Vagina (tissue), 2 donors: ENCODE data around the gene TMEM135.

ENCODE experiments used
- CTCF ChIP-seq, 3 experiments: fragments of 450-650 bp in 2 of 3; fragments of 200-600 bp in 1 of 3; sonication (generic) in 1 of 3; IDR thresholded peaks; one replicate each; pipeline ENCODE4 v1.5.1; 2017 to 2019; ENCODE audit warnings: antibody characterized with exemption in 3 of 3, mild to moderate bottlenecking in 2 of 3, moderate library complexity in 2 of 3
- POLR2A ChIP-seq, 2 donors: fragments of 450-650 bp; IDR thresholded peaks; one replicate each; pipeline ENCODE4 v1.6.1; 2017; ENCODE audit warnings: antibody characterized with exemption in 2 of 2, mild to moderate bottlenecking in 2 of 2, moderate library complexity in 2 of 2
- POLR2AphosphoS5 ChIP-seq, 2 donors: sonication (generic); formaldehyde crosslinking; IDR thresholded peaks; one replicate each; pipeline ENCODE4 v1.9.0; 2017; ENCODE audit warnings: antibody characterized with exemption in 2 of 2, mild to moderate bottlenecking in 2 of 2, low read depth in 1 of 2; ENCODE audit not compliant: insufficient read depth in 1 of 2

GRCh38 chr11:87232320-87232719 lies 194.6 kb downstream of the TMEM135 start:
- TF ChIP-seq CTCF (IDR thresholded peaks at IDR 0.05) (no peak), POLR2AphosphoS5 (IDR thresholded peaks at IDR 0.05; ENCODE audit: insufficient read depth in 1 of 2, low read depth in 1 of 2) (no peak), POLR2A (IDR thresholded peaks at IDR 0.05) (no peak)
